HepG2 (cell line): ENCODE results near the gene REELD1. TPM values are rescaled to one million over a fixed set of nuclear protein-coding genes. Genes with fewer than 3 reads are reported as not detected.

Experiments used
- ATAC-seq: fragments of 200-7000 bp; cut with Tn5 transposase; 3 replicates; pipeline ENCODE4 v1.9.1; 2020; ENCODE audit warnings: mild to moderate bottlenecking, moderate library complexity
- BruUV-seq: library from RNA; stranded (reverse); fragments of 400-500 nt; replicated peaks from 2 replicates; lab custom pipeline; 2021; lab: Mats Ljungman, UMichigan
- CTCF ChIA-PET: fragments of 300-600 bp; formaldehyde crosslinking; extraction: SDS; loops from one replicate; lab custom pipeline; 2021; ENCODE audit warnings: low total read pairs, inconsistent platforms, low intra/inter-chr PET ratio; lab: Yijun Ruan, JAX
- POLR2A ChIA-PET: fragments of 350-600 bp; sonication (Branson Sonifier 250); formaldehyde crosslinking; loops from one replicate; lab custom pipeline; 2020; ENCODE audit warnings: antibody characterized with exemption, inconsistent platforms; lab: Yijun Ruan, JAX
- DNase-seq: peaks from one replicate; pipeline ENCODE4 v3.0.0-alpha.2; 2015; ENCODE audit warnings: low spot score
- FAIRE-seq: peaks from 3 replicates; lab custom pipeline; 2011; peaks lifted over from hg19 to GRCh38; lab: Jason Lieb, UNC
- H2AFZ ChIP-seq: one replicate; pipeline ENCODE4 v1.6.1; 2011; ENCODE audit warnings: low read length, inconsistent platforms
- H3K27ac ChIP-seq: fragments of 300-600 bp; 3 replicates; pipeline ENCODE4 v1.8.0; 2011; ENCODE audit warnings: mixed run types, mild to moderate bottlenecking, mixed read lengths, low read length, inconsistent platforms; ENCODE audit not compliant: insufficient read depth; ENCODE audit errors: extremely low read length
- H3K27me3 ChIP-seq, 2 experiments: fragments of 200-600 bp in 1 of 2; 2 replicates in 1 of 2; 3 replicates in 1 of 2; pipeline versions ENCODE4 v1.6.0 to v1.8.0; 2011; ENCODE audit warnings: low read length in 2 of 2, mild to moderate bottlenecking in 2 of 2, moderate library complexity in 2 of 2, inconsistent platforms in 1 of 2; ENCODE audit not compliant: insufficient read depth in 2 of 2, control insufficient read depth in 1 of 2
- H3K36me3 ChIP-seq, 2 experiments: fragments of 200-600 bp in 1 of 2; replicated peaks in 1 of 2; 2 replicates in 1 of 2; 3 replicates in 1 of 2; pipeline versions ENCODE4 v1.5.1 to v1.8.0; 2011; ENCODE audit warnings: low read length in 2 of 2, inconsistent platforms in 1 of 2; ENCODE audit not compliant: insufficient read depth in 2 of 2, control insufficient read depth in 1 of 2
- H3K4me1 ChIP-seq: 2 replicates; pipeline ENCODE4 v1.5.1; 2012; ENCODE audit warnings: low read length, inconsistent platforms; ENCODE audit not compliant: insufficient read depth
- H3K4me2 ChIP-seq: 2 replicates; pipeline ENCODE4 v1.6.0; 2011; ENCODE audit warnings: low read depth, low read length, inconsistent platforms
- H3K4me3 ChIP-seq, 3 experiments: fragments of 200-600 bp in 1 of 3; sonication (generic), shearing (Covaris generic) in 1 of 3; replicated peaks in 1 of 3; 2 replicates each; pipeline ENCODE4 v1.5.1; 2011 to 2016; ENCODE audit warnings: low read length in 3 of 3, inconsistent platforms in 2 of 3, low read depth in 2 of 3, mild to moderate bottlenecking in 2 of 3, control low read depth in 1 of 3, mixed read lengths in 1 of 3; ENCODE audit not compliant: insufficient read depth in 1 of 3
- H3K79me2 ChIP-seq: one replicate; pipeline ENCODE4 v1.6.1; 2011; ENCODE audit warnings: low read length, inconsistent platforms; ENCODE audit not compliant: insufficient read depth
- H3K9ac ChIP-seq: 2 replicates; pipeline ENCODE4 v1.6.0; 2011; ENCODE audit warnings: mild to moderate bottlenecking, low read depth, low read length, inconsistent platforms; ENCODE audit not compliant: insufficient read depth
- H3K9me3 ChIP-seq: 2 replicates; pipeline ENCODE4 v1.5.1; 2012; ENCODE audit warnings: mild to moderate bottlenecking, low read length
- H4K20me1 ChIP-seq: 2 replicates; pipeline ENCODE4 v1.6.0; 2011; ENCODE audit warnings: inconsistent platforms, mild to moderate bottlenecking, low read length, moderate library complexity; ENCODE audit not compliant: insufficient read depth
- HNF4A ChIP-seq: sonication (generic); formaldehyde crosslinking; IDR thresholded peaks from 2 replicates; pipeline ENCODE4 v1.4.0; 2020; ENCODE audit warnings: missing genetic modification reagents
- MAFF ChIP-seq: IDR thresholded peaks from 2 replicates; pipeline ENCODE4 v1.6.1; 2011; ENCODE audit warnings: low read depth, low read length, improper control_type of control experiment
- MAFK ChIP-seq, 2 experiments: IDR thresholded peaks in 1 of 2; conservative IDR thresholded peaks in 1 of 2; 2 replicates each; pipeline ENCODE4 v1.6.1; 2011; ENCODE audit warnings: improper control_type of control experiment in 2 of 2, low read length in 2 of 2
- POLR2AphosphoS5 ChIP-seq: IDR thresholded peaks from 2 replicates; pipeline ENCODE4 v1.6.1; 2012; ENCODE audit warnings: low read depth, low read length
- ZNF30 ChIP-seq: sonication (generic); formaldehyde crosslinking; IDR thresholded peaks from 2 replicates; pipeline ENCODE4 v1.5.0; 2020; ENCODE audit warnings: mild to moderate bottlenecking, missing genetic modification reagents
- ZNF547 ChIP-seq: sonication (generic); formaldehyde crosslinking; IDR thresholded peaks from 2 replicates; pipeline ENCODE4 v1.5.1; 2020; ENCODE audit warnings: mild to moderate bottlenecking, missing genetic modification reagents
- ZNF552 ChIP-seq: sonication (generic); formaldehyde crosslinking; IDR thresholded peaks from 2 replicates; pipeline ENCODE4 v1.9.0; 2022; ENCODE audit warnings: missing genetic modification reagents, mild to moderate bottlenecking, borderline replicate concordance
- ZNF572 ChIP-seq: sonication (generic); formaldehyde crosslinking; IDR thresholded peaks from 2 replicates; pipeline ENCODE4 v1.5.1; 2020; ENCODE audit warnings: mild to moderate bottlenecking, missing genetic modification reagents
- ZNF747 ChIP-seq: sonication (generic); formaldehyde crosslinking; IDR thresholded peaks from 2 replicates; pipeline ENCODE4 v1.8.1; 2023; ENCODE audit warnings: missing genetic modification reagents, mild to moderate bottlenecking, borderline replicate concordance
- ZNF792 ChIP-seq: IDR thresholded peaks from 2 replicates; pipeline ENCODE4 v1.6.1; 2016
- ZSCAN29 ChIP-seq: sonication (generic); formaldehyde crosslinking; conservative IDR thresholded peaks from 2 replicates; pipeline ENCODE4 v1.4.0; 2020; ENCODE audit warnings: mild to moderate bottlenecking, missing genetic modification reagents
- WGBS: methylation state at CpG from one replicate; pipeline ENCODE4 v1.1.6; 2017; ENCODE audit warnings: low lambda C conversion rate; 5-methylcytosine and 5-hydroxymethylcytosine counted together
- in situ Hi-C: cut with HindIII; loops from 2 replicates; pipeline ENCODE4 v1.10.0; 2017; ENCODE audit warnings: low pct_unique_long_range_greater_than_20kb; ENCODE audit not compliant: extremely low pct_ligation_motif_present
- intact Hi-C: fragments of 100-400 bp; cut with micrococcal nuclease; formaldehyde crosslinking; loops from one replicate; pipeline ENCODE4 v1.10.0; 2022; ENCODE audit not compliant: unreplicated experiment
- polyA plus RNA-seq, 8 experiments: library from polyadenylated mRNA; depleted of rRNA in 3 of 8; stranded (reverse) in 7 of 8; unstranded in 1 of 8; fragments of >200 nt; fragmentation: Illumina TruSeq in 4 of 8; extraction: Trizol in 4 of 8; gene quantifications; 2 replicates each; pipeline versions ENCODE4 v1.2.1 to v1.2.3, GENCODE V29; 2011 to 2016; ENCODE audit warnings: low read depth in 4 of 8, missing spikeins in 1 of 8, mixed read lengths in 1 of 8; ENCODE audit not compliant: insufficient read depth in 1 of 8
- total RNA-seq, 5 experiments: library from RNA; depleted of rRNA; stranded (reverse); fragments of >200 nt; fragmentation: Illumina TruSeq; extraction: Trizol; gene quantifications; 2 replicates each; pipeline ENCODE4 v1.2.3, GENCODE V29; 2016; ENCODE audit warnings: low read depth in 1 of 5
- TF ChIP-seq, protein P1 (sequence below), 2 experiments: sonication (generic) in 1 of 2; formaldehyde crosslinking in 1 of 2; IDR thresholded peaks; 2 replicates each; pipeline versions ENCODE4 v1.4.0 to v1.6.1; 2018 to 2020; ENCODE audit warnings: missing genetic modification reagents in 2 of 2, borderline replicate concordance in 1 of 2, low read depth in 1 of 2, mild to moderate bottlenecking in 1 of 2, missing biosample characterization in 1 of 2
- TF ChIP-seq, protein P2 (sequence below): sonication (generic); formaldehyde crosslinking; IDR thresholded peaks from 2 replicates; pipeline ENCODE4 v1.8.1; 2023; ENCODE audit warnings: missing genetic modification reagents, inconsistent platforms, borderline replicate concordance
- TF ChIP-seq, protein P3 (sequence below): fragments of 450-650 bp; IDR thresholded peaks from 2 replicates; pipeline ENCODE4 v1.6.1; 2017; ENCODE audit warnings: mild to moderate bottlenecking

REELD1 gene
- total and polyA plus RNA-seq, 2 of the 13 experiments (the other 11 are each of a cell fraction or from before 2014, with no cell fraction given) = 0.04 to 0.26 TPM

- CTCF ChIA-PET = no interaction called here
- H3K4me3 ChIP-seq = no peak overlapping the region
- no peak overlapping the region for H3K4me2 ChIP-seq
- intact Hi-C loops (no loop called here), in situ Hi-C loops (no loop called here)
- ATAC-seq (no peak), FAIRE-seq (no peak), DNase-seq (no peak)
- no peaks in the 10 kb centered on the region for H3K27me3 ChIP-seq
- TF ChIP-seq MAFF (peak; percentile 92), ZNF552 (CRISPR knock-in tag) (no peak), MAFK (conservative IDR thresholded peaks at IDR 0.05 in 1 of 2, IDR thresholded peaks at IDR 0.05 in 1 of 2; ENCODE audit: low read length in 2 of 2) (peak; percentile 85 to 93)
- TF ChIP-seq, protein P1, sequence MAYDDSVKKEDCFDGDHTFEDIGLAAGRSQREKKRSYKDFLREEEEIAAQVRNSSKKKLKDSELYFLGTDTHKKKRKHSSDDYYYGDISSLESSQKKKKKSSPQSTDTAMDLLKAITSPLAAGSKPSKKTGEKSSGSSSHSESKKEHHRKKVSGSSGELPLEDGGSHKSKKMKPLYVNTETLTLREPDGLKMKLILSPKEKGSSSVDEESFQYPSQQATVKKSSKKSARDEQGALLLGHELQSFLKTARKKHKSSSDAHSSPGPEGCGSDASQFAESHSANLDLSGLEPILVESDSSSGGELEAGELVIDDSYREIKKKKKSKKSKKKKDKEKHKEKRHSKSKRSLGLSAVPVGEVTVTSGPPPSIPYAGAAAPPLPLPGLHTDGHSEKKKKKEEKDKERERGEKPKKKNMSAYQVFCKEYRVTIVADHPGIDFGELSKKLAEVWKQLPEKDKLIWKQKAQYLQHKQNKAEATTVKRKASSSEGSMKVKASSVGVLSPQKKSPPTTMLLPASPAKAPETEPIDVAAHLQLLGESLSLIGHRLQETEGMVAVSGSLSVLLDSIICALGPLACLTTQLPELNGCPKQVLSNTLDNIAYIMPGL (CRISPR knock-in tag; IDR thresholded peaks at IDR 0.05; ENCODE audit: borderline replicate concordance in 1 of 2, low read depth in 1 of 2) = no peak
- H3K9me3 ChIP-seq = no peaks in the 10 kb centered on the region
- POLR2A ChIA-PET = no interaction called here
- peaks cover 6% of the 10 kb centered on the region for H3K4me1 ChIP-seq
- H3K27ac ChIP-seq = no peak overlapping the region
- H3K79me2 ChIP-seq = no peaks in the 10 kb centered on the region
- no peaks in the 10 kb centered on the region for H4K20me1 ChIP-seq
- H3K36me3 ChIP-seq = peaks cover 0 to 3% of the 10 kb centered on the region in 2 experiments; a peak in 1 of 5 replicates
- 92% methylated on average over 1 of the region's 1 CpG for WGBS
- no TSS peak for BruUV-seq
- no peak overlapping the region for H3K9ac ChIP-seq
- H2AFZ ChIP-seq = no peak overlapping the region
Observed at GRCh38 chr4:146257511-146257910, 43.2 kb downstream of the REELD1 start.

DNA sequence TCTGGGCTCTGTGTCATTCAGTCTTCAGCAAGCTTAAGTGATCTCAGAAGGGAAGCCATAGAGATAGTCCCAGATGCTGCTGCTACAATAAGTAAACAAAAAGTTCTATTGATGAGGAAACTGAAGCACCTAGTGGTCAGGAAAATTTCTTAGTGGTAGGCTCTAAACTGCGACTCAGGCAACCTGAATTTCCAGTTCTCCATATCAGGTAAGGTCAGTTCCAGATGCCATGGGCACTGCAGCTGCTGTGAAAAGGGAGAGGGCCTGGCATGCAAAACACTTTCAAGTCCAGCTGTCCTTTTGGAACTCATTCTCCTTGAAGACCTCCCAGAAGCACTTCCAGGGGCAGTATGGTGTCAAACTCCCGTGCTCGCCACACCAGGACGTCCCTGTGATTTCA, 46.2 kb downstream of the REELD1 start:
- H3K9ac ChIP-seq = no peak overlapping the region
- H3K27ac ChIP-seq = no peak overlapping the region
- WGBS = 100% methylated on average over 4 of the region's 4 CpGs
- no peak overlapping the region for H2AFZ ChIP-seq
- H3K4me3 ChIP-seq = no peak overlapping the region
- in situ Hi-C loops (no loop called here), intact Hi-C loops (loop anchor here (2.0 kb wide), 1 partner anchor 30 kb away; no protein-coding TSS in a partner anchor)
- H3K79me2 ChIP-seq = no peaks in the 10 kb centered on the region
- CTCF ChIA-PET = no interaction called here
- H3K4me1 ChIP-seq = no peaks in the 10 kb centered on the region
- no peak for ATAC-seq
- BruUV-seq = no TSS peak
- POLR2A ChIA-PET = no interaction called here
- peaks cover 0 to 3% of the 10 kb centered on the region in 2 experiments; a peak in 1 of 5 replicates for H3K36me3 ChIP-seq
- H3K9me3 ChIP-seq = no peaks in the 10 kb centered on the region
- H3K4me2 ChIP-seq = no peak overlapping the region
- H3K27me3 ChIP-seq = no peaks in the 10 kb centered on the region
- FAIRE-seq = no peak
- no peaks in the 10 kb centered on the region for H4K20me1 ChIP-seq
- DNase-seq = no peak
- TF ChIP-seq, protein P2, sequence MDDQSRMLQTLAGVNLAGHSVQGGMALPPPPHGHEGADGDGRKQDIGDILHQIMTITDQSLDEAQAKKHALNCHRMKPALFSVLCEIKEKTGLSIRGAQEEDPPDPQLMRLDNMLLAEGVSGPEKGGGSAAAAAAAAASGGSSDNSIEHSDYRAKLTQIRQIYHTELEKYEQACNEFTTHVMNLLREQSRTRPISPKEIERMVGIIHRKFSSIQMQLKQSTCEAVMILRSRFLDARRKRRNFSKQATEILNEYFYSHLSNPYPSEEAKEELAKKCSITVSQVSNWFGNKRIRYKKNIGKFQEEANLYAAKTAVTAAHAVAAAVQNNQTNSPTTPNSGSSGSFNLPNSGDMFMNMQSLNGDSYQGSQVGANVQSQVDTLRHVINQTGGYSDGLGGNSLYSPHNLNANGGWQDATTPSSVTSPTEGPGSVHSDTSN = no peak
- no peak for TF ChIP-seq HNF4A (CRISPR knock-in tag)
- TF ChIP-seq ZNF747 (CRISPR knock-in tag) = no peak
- no peak for TF ChIP-seq ZNF547 (CRISPR knock-in tag)
- TF ChIP-seq POLR2AphosphoS5 = no peak
- TF ChIP-seq ZSCAN29 (CRISPR knock-in tag) = no peak
- TF ChIP-seq, protein P3, sequence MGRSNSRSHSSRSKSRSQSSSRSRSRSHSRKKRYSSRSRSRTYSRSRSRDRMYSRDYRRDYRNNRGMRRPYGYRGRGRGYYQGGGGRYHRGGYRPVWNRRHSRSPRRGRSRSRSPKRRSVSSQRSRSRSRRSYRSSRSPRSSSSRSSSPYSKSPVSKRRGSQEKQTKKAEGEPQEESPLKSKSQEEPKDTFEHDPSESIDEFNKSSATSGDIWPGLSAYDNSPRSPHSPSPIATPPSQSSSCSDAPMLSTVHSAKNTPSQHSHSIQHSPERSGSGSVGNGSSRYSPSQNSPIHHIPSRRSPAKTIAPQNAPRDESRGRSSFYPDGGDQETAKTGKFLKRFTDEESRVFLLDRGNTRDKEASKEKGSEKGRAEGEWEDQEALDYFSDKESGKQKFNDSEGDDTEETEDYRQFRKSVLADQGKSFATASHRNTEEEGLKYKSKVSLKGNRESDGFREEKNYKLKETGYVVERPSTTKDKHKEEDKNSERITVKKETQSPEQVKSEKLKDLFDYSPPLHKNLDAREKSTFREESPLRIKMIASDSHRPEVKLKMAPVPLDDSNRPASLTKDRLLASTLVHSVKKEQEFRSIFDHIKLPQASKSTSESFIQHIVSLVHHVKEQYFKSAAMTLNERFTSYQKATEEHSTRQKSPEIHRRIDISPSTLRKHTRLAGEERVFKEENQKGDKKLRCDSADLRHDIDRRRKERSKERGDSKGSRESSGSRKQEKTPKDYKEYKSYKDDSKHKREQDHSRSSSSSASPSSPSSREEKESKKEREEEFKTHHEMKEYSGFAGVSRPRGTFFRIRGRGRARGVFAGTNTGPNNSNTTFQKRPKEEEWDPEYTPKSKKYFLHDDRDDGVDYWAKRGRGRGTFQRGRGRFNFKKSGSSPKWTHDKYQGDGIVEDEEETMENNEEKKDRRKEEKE = no peak
- no peak for TF ChIP-seq ZNF572 (CRISPR knock-in tag)
- no peak for TF ChIP-seq ZNF792
- no peak for TF ChIP-seq ZNF30
